Fibroblast of pulmonary artery (primary cell): Measurements from ENCODE around the gene ACTN2.

Source experiments
- DNase-seq: peaks from one replicate; pipeline ENCODE4 v3.0.0-alpha.2; 2010; ENCODE audit warnings: low read depth
- H3K4me3 ChIP-seq: replicated peaks from 2 replicates; pipeline ENCODE4 v1.5.1; 2011; ENCODE audit warnings: low read depth, mild to moderate bottlenecking, control low read depth, low read length, moderate library complexity
- CTCF ChIP-seq: IDR thresholded peaks from 2 replicates; pipeline ENCODE4 v1.5.1; 2011; ENCODE audit warnings: mild to moderate bottlenecking, control low read depth, low read length, inconsistent platforms; ENCODE audit errors: missing control alignments

The ACTN2 gene

GRCh38 chr1:236799001-236799400 is 112.7 kb downstream of the ACTN2 start:
- no peak for DNase-seq
- H3K4me3 ChIP-seq = no peak overlapping the region
- no peak for TF ChIP-seq CTCF

- TF ChIP-seq CTCF = no peak
- no peak for DNase-seq
- H3K4me3 ChIP-seq = no peak overlapping the region
These were observed 113.8 kb downstream of the ACTN2 start for GRCh38 chr1:236800002-236800620.

GRCh38 chr1:236800623-236801022 is 114.3 kb downstream of the ACTN2 start:
- TF ChIP-seq CTCF = no peak
- no peak overlapping the region for H3K4me3 ChIP-seq
- no peak for DNase-seq

- H3K4me3 ChIP-seq = no peak overlapping the region
- TF ChIP-seq CTCF = no peak
- DNase-seq = no peak
These were observed 116.0 kb downstream of the ACTN2 start for GRCh38 chr1:236802264-236802663.

GRCh38 chr1:236806634-236807033 is 120.3 kb downstream of the ACTN2 start:
- no peak for DNase-seq
- H3K4me3 ChIP-seq = no peak overlapping the region
- TF ChIP-seq CTCF = no peak

- TF ChIP-seq CTCF = no peak
- DNase-seq = no peak
- H3K4me3 ChIP-seq = no peak overlapping the region
These were observed 121.7 kb downstream of the ACTN2 start for GRCh38 chr1:236808005-236808404.

- TF ChIP-seq CTCF = no peak
- no peak overlapping the region for H3K4me3 ChIP-seq
- peak; percentile 10 for DNase-seq
These were observed 122.3 kb downstream of the ACTN2 start for GRCh38 chr1:236808564-236809130.
